GM21360 (cell line): ENCODE measurements around the gene KAT6B.
"Not testable (repeated sequence)": the region's sequence is repeated elsewhere in the genome, so short reads cannot be mapped to it uniquely, and the experiment has no call there.

ENCODE experiments used
- ATAC-seq: cut with Tn5 transposase; IDR thresholded peaks from one replicate; pipeline ENCODE4 v1.9.1; 2021; ENCODE audit warnings: mild to moderate bottlenecking, moderate library complexity; ENCODE audit not compliant: unreplicated experiment

Gene KAT6B

GRCh38 chr10:74887614-74888284 lies 61.3 kb downstream of the KAT6B start:
- ATAC-seq = no peak

DNA sequence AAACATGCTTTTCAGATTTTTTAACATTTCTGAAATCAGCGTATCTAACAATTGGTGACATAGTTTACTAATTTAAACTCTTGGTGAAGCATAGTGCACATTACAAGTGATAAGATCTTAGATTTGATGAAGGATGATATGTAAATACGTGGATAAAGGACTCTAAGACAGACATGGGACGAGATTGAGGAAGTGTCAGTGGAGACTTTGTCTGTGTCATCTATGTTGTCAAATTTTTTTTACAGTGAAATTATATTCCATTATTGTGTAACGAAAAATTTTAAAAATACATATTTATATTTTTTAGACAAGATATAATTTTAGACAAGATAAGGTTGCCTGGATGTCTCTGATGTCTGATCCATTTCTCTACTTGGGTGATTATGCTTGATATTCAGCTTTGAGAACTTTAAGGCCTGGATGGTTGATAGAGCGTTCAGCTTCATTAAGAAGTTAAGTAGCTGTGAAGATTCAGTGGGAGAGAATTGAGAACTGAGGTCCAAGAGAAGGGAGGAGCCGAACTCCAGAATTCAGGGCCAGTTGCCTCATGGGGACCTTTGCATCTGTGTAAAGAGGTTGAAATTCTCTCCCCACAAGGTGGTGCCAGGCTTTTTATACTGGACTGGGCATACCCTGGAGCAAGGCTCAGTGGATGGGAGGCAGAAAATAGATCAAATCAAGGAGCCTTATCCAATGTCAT lies 62.7 kb downstream of the KAT6B start:
- no peak for ATAC-seq

- no peak for ATAC-seq
These were observed 63.2 kb downstream of the KAT6B start for GRCh38 chr10:74889662-74889998.

DNA sequence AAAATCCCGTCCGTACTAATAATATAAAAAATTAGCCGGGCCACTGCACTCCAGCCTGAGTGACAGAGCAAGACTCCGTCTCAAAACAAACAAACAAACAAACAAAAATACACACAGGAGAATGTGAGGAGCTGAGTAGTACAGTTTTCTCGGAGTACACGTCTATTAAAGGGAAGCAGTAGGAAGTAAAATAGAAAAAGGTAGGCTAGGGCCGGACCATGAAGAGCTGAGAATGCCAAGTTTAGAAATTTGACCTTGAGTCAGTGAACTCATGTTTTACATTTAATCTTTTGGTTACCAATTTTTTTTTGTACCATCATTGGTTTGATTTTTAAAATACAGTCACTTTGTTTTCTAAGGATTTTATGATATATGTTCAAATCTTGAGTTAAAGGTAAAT lies 64.1 kb downstream of the KAT6B start:
- ATAC-seq = no peak

DNA sequence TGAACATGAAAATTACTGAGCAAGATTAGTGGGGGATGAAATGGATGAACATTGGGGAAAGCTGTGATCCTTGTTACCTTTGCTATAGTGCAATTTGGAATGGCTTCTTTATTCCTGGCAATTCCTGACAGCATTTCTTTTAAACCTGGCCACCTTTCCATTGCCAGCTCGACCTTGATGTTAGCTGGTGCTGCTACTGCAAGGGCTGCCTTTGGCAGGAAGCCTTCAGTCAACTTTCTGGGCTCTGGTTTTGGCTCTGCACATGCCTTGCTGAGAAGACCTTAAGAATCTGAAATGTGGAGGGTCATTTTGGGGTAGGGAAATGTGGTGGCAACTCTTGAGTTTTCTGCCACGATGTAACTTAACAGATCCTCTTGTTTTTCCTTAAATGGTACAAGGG lies 64.7 kb downstream of the KAT6B start:
- no peak for ATAC-seq

- no peak for ATAC-seq
These were observed 66.4 kb downstream of the KAT6B start for GRCh38 chr10:74892839-74893238.

GRCh38 chr10:74893329-74893728 lies 66.9 kb downstream of the KAT6B start:
- ATAC-seq = not testable (repeated sequence)

DNA sequence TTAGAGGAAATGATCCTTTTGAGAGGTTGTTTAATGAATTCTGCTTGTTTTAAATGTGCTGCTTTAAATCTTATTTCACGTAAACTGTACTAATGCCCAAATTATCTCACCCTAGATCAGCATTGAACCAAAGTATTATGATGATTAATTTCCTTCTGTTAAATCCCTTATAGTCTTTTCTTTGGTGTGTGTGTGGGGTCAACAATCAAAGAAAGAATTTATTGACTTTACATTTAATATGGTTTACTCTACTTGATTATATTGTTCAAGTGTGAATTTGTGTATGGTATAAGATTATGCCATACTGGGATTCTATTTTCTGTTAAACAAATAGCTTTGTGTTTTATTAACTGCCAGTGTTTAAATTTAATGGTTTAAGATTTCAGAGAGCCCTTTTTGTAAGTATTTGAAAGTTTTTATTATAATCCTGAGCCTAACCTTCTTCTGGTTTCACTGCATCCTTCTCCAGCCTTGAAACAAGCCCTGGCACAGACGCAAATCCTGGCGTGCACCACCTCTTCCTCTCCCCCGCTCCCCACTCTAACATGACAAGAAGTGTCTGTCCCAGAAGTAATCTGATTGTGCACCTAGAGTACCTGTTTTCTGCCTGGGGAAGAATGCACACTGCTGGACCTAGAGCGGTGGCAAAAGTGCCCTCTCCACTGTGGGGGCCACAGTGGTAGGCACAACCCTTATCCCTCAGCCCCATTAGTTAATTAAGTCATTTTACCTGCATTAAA lies 70.6 kb downstream of the KAT6B start:
- no peak for ATAC-seq

GRCh38 chr10:74898201-74898976 lies 72.0 kb downstream of the KAT6B start:
- ATAC-seq = no peak

GRCh38 chr10:74900297-74900696 lies 73.9 kb downstream of the KAT6B start:
- peak; percentile 47 for ATAC-seq

DNA sequence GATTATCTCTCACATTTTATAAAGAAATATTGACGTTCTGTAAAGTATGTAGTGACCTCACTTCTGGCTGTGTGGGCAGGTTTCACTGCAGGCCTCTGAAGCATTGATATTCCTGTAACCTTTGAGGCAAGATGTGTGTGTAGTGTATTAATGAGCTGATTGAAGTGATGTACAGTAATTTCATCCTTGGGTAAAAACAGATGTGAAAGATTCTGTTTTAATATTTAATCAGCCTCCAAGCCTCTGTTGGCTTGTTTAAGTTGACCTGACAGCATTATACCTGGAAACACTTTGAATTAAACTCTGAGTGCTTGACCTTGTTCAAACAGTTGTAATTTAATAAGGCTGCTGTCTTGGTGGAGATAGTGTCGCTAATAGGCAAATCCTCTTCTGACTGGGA lies 74.9 kb downstream of the KAT6B start:
- ATAC-seq = no peak

GRCh38 chr10:74901867-74902450 lies 75.6 kb downstream of the KAT6B start:
- ATAC-seq = no peak

DNA sequence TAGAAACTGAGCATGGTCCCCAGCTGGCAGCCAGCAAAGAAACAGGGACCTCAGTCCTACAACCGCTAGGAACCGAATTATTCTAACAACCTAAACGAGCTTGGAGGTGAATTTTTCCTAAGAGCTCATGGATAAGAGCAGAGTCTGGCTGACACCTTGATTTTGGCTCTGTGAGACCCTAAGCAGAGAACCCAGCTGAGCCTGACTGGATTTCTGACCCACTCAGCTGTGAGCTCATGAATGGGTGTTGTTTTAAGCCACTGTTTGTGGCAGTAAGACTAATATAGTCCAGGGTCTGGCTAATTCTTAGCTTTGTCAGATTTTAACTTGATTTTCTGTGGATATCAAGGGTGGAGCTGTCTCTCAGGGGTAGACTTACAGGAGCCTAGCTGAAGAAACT lies 77.1 kb downstream of the KAT6B start:
- no peak for ATAC-seq

DNA sequence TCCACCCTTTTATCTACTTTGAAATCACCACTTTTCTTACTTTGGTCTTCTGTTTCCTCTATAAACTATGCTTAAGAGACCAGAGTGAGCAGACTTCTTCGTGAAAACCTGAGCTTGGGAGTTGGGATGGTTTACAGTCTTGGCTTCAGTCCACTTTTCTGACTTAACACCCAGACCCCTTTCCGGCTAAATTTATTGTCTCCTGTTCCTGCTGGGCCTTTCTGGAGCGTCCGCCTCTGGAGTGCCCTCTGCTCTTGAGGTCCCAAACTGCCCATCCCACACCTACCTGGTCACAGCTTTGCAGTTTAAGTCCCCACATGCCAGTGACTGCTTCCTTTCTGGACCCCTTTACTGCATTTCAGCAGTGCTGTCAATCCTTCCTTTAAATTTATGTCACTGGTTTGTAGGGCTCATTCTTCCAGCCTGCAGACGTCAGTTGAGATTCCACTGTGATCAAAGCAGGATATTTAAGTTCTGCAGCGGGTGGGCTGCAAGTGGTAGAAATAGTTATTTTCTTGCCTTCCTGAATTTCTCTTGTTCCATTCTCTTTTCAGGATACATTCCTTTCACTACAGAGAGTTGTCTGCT lies 80.3 kb downstream of the KAT6B start:
- ATAC-seq = no peak

DNA sequence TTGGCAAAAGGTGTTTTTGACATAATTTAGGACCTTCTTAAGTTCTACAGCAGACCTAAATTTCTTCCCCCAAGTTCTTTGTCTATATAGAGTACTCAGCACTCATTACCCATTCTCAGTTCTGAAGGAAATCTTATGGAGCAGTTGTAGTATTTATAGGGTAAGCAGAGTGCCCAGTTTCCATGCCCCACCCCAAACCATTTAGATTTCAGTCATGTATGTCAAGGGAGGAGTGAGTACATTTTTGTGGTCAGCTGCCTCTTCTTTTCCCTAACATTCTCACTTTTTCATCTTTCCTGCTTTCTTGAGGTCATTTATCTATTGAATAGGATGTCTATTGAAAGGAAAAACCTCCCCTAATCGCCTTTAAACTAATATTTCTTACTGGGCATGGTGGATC lies 83.3 kb downstream of the KAT6B start:
- no peak for ATAC-seq

- no peak for ATAC-seq
These were observed 84.0 kb downstream of the KAT6B start for GRCh38 chr10:74910241-74910975.

DNA sequence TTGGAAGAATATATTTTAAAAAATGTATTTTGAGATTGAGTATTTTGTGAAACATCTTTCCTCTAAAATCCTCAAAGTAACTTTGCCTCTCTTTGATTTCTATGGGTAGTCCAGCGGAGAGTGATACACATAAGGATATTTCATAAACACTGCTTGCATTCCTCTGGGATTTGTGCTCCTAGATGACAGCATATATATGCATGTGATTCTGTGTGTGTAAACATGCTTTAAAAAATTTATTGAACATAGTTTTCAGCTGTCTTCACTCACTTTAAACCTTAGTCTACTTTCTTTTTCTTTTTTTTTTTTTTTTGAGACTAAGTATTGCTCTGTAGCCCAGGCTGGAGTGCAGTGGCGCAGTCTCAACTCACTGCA lies 84.6 kb downstream of the KAT6B start:
- ATAC-seq = no peak

- ATAC-seq = no peak
These were observed 85.8 kb downstream of the KAT6B start for GRCh38 chr10:74912182-74912581.

GRCh38 chr10:74912682-74913081 lies 86.3 kb downstream of the KAT6B start:
- ATAC-seq = no peak

GRCh38 chr10:74913377-74913979 lies 87.1 kb downstream of the KAT6B start:
- no peak for ATAC-seq
